SK-N-SH (cell line): Measurements from ENCODE around the gene ENTPD2. TPM values are rescaled to one million over a fixed set of nuclear protein-coding genes. Genes with fewer than 3 reads are reported as not detected.
A peak's percentile ranks its signal among the peaks of the same experiment; 100 is the strongest.

Source experiments
- CTCF ChIA-PET: fragments of 300-600, 350-600 bp; formaldehyde crosslinking; extraction: SDS; loops from one replicate; lab custom pipeline; 2021; lab: Yijun Ruan, JAX
- POLR2A ChIA-PET: fragments of 350-600 bp; sonication (Branson Sonifier 250); formaldehyde crosslinking; extraction: SDS; loops from one replicate; lab custom pipeline; 2020; ENCODE audit warnings: antibody characterized with exemption, inconsistent platforms; lab: Yijun Ruan, JAX
- DNase-seq: peaks from one replicate; pipeline ENCODE4 v3.0.0; 2012
- H2AFZ ChIP-seq: fragments of 200-600 bp; sonication (generic); 2 replicates; pipeline ENCODE4 v1.8.1; 2016; ENCODE audit warnings: antibody characterized with exemption, mild to moderate bottlenecking, low read depth
- H3F3A ChIP-seq: fragments of 200-600 bp; sonication (generic); replicated peaks from 2 replicates; pipeline ENCODE3; 2016; ENCODE audit warnings: antibody characterized with exemption, mild to moderate bottlenecking; ENCODE audit not compliant: insufficient read depth
- H3K27ac ChIP-seq, 2 experiments: fragments of 200-500 bp in 1 of 2; fragments of 200-600 bp in 1 of 2; sonication (Bioruptor generic) in 1 of 2; sonication (generic), shearing (Covaris generic) in 1 of 2; 2 replicates each; pipeline versions ENCODE4 v1.5.1 to v1.6.1; 2014 to 2016; ENCODE audit warnings: low read depth in 2 of 2, inconsistent platforms in 1 of 2, low read length in 1 of 2, mild to moderate bottlenecking in 1 of 2, mixed read lengths in 1 of 2
- H3K27me3 ChIP-seq: fragments of 200-600 bp; sonication (generic), shearing (Covaris generic); 2 replicates; pipeline ENCODE4 v1.6.1; 2016; ENCODE audit warnings: mixed run types; ENCODE audit not compliant: insufficient read depth
- H3K36me3 ChIP-seq, 2 experiments: fragments of 200-500 bp in 1 of 2; fragments of 200-600 bp in 1 of 2; sonication (Bioruptor generic) in 1 of 2; sonication (generic) in 1 of 2; replicated peaks in 1 of 2; 2 replicates each; pipeline versions ENCODE3 to v1.5.1; 2014 to 2016; ENCODE audit warnings: low read length in 1 of 2, mild to moderate bottlenecking in 1 of 2; ENCODE audit not compliant: insufficient read depth in 2 of 2, control insufficient read depth in 1 of 2
- H3K4me1 ChIP-seq, 2 experiments: fragments of 200-500 bp in 1 of 2; fragments of 200-600 bp in 1 of 2; sonication (Bioruptor generic) in 1 of 2; sonication (generic), shearing (Covaris generic) in 1 of 2; 2 replicates each; pipeline versions ENCODE4 v1.5.1 to v1.6.1; 2014 to 2016; ENCODE audit warnings: low read depth in 1 of 2, low read length in 1 of 2, mixed run types in 1 of 2; ENCODE audit not compliant: insufficient read depth in 2 of 2, control insufficient read depth in 1 of 2
- H3K4me2 ChIP-seq: fragments of 200-600 bp; sonication (generic), shearing (Covaris generic); 2 replicates; pipeline ENCODE4 v1.6.1; 2017; ENCODE audit warnings: mixed run types
- H3K4me3 ChIP-seq, 2 experiments: fragments of 200-500 bp in 1 of 2; fragments of 200-600 bp in 1 of 2; sonication (Bioruptor generic) in 1 of 2; sonication (generic), shearing (Covaris generic) in 1 of 2; 2 replicates each; pipeline versions ENCODE4 v1.5.1 to v1.8.1; 2014 to 2016; ENCODE audit warnings: low read depth in 2 of 2, inconsistent platforms in 1 of 2, low read length in 1 of 2, mild to moderate bottlenecking in 1 of 2, mixed read lengths in 1 of 2, moderate library complexity in 1 of 2
- H3K79me2 ChIP-seq: fragments of 200-600 bp; sonication (generic); 2 replicates; pipeline ENCODE4 v1.8.1; 2017; ENCODE audit warnings: mild to moderate bottlenecking; ENCODE audit not compliant: insufficient read depth
- H3K9ac ChIP-seq: fragments of 200-600 bp; sonication (generic); 2 replicates; pipeline ENCODE4 v1.6.1; 2017; ENCODE audit warnings: mixed run types
- H3K9me2 ChIP-seq: fragments of 200-600 bp; sonication (generic); 2 replicates; pipeline ENCODE4 v1.6.1; 2017; ENCODE audit warnings: mixed run types
- H3K9me3 ChIP-seq: fragments of 200-600 bp; sonication (generic); 2 replicates; pipeline ENCODE4 v1.6.1; 2017; ENCODE audit warnings: mixed run types, mild to moderate bottlenecking, moderate library complexity
- H4K20me1 ChIP-seq: fragments of 200-600 bp; sonication (generic); 2 replicates; pipeline ENCODE4 v1.6.1; 2017; ENCODE audit warnings: mild to moderate bottlenecking, mixed run types; ENCODE audit not compliant: insufficient read depth
- CHD2 ChIP-seq: fragments of 150-350 bp; IDR thresholded peaks from 2 replicates; pipeline ENCODE4 v1.6.1; 2018; ENCODE audit warnings: low read length; ENCODE audit not compliant: partially characterized antibody
- FOXJ3 ChIP-seq: sonication (generic); formaldehyde crosslinking; IDR thresholded peaks from 2 replicates; pipeline ENCODE4 v1.5.1; 2020; ENCODE audit warnings: mild to moderate bottlenecking, missing genetic modification reagents
- GABPA ChIP-seq: IDR thresholded peaks from 2 replicates; pipeline ENCODE4 v1.4.0; 2012; ENCODE audit warnings: low read depth, mild to moderate bottlenecking
- GATA2 ChIP-seq: sonication (generic); formaldehyde crosslinking; IDR thresholded peaks from 2 replicates; pipeline ENCODE4 v1.5.0; 2020; ENCODE audit warnings: mild to moderate bottlenecking, missing genetic modification reagents
- MAX ChIP-seq: IDR thresholded peaks from 2 replicates; pipeline ENCODE4 v1.4.0; 2012; ENCODE audit warnings: low read depth
- MEF2A ChIP-seq: IDR thresholded peaks from 2 replicates; pipeline ENCODE4 v1.4.0; 2012; ENCODE audit warnings: low read depth, borderline replicate concordance
- MXI1 ChIP-seq: IDR thresholded peaks from 2 replicates; pipeline ENCODE4 v1.6.1; 2012; ENCODE audit warnings: mild to moderate bottlenecking, low read depth, low read length, improper control_type of control experiment
- NFIC ChIP-seq: IDR thresholded peaks from 2 replicates; pipeline ENCODE4 v1.4.0; 2012; ENCODE audit warnings: borderline replicate concordance
- POLR2AphosphoS5 ChIP-seq: IDR thresholded peaks from 2 replicates; pipeline ENCODE4 v1.6.1; 2012; ENCODE audit warnings: low read depth, low read length
- RCOR1 ChIP-seq: fragments of 150-350 bp; IDR thresholded peaks from 2 replicates; pipeline ENCODE4 v1.6.1; 2017; ENCODE audit warnings: antibody characterized with exemption, low read length
- REST ChIP-seq: IDR thresholded peaks from 2 replicates; pipeline ENCODE4 v1.6.1; 2012; ENCODE audit warnings: mild to moderate bottlenecking, low read depth, low read length, moderate library complexity
- RXRA ChIP-seq: IDR thresholded peaks from 2 replicates; pipeline ENCODE4 v1.4.0; 2012; ENCODE audit warnings: low read depth, mild to moderate bottlenecking, borderline replicate concordance
- SIN3A ChIP-seq: IDR thresholded peaks from 2 replicates; pipeline ENCODE4 v1.6.1; 2012; ENCODE audit warnings: low read depth, mild to moderate bottlenecking, low read length, moderate library complexity, borderline replicate concordance
- TAF1 ChIP-seq: IDR thresholded peaks from 2 replicates; pipeline ENCODE4 v1.6.1; 2012; ENCODE audit warnings: low read depth, mild to moderate bottlenecking, low read length, moderate library complexity, borderline replicate concordance
- TCF12 ChIP-seq: IDR thresholded peaks from 2 replicates; pipeline ENCODE4 v1.4.0; 2012
- USF2 ChIP-seq: fragments of 150-350 bp; IDR thresholded peaks from 2 replicates; pipeline ENCODE4 v1.6.1; 2017; ENCODE audit warnings: antibody characterized with exemption, low read length, low read depth, borderline replicate concordance
- WGBS: methylation state at CpG from one replicate; pipeline ENCODE4 v1.1.6; 2017; ENCODE audit warnings: low lambda C conversion rate; 5-methylcytosine and 5-hydroxymethylcytosine counted together
- polyA plus RNA-seq, 3 experiments: library from polyadenylated mRNA; depleted of rRNA; stranded (reverse); fragments of >200 nt; gene quantifications; 2 replicates each; pipeline ENCODE4 v1.2.3, GENCODE V29; 2012
- TF ChIP-seq, protein P1 (sequence below): IDR thresholded peaks from 2 replicates; pipeline ENCODE4 v1.4.0; 2012; ENCODE audit warnings: low read depth, borderline replicate concordance

ENTPD2 gene
- polyA plus RNA-seq, 1 of the 3 experiments (the other 2 are of a cell fraction): not detected

GRCh38 chr9:137077010-137077747 lies 23.3 kb upstream of the ENTPD2 start, which contains the start of gene UAP1L1:
TSS of gene UAP1L1 (plus strand) at chr9:137077517. CDS start at chr9:137077533, 16 bp downstream.
- Histone ChIP-seq H3K9ac (peak within 1 kb of the TSS; percentile 46; the same call in 1 of the 2 replicates), H3K36me3 (peaks cover 3 to 8% of the 10 kb centered on the region in 2 experiments), H4K20me1 (no peaks in the 10 kb centered on the region), H2AFZ (peak within 1 kb of the TSS; percentile 72; the same call in 1 of the 2 replicates), H3K9me3 (no peaks in the 10 kb centered on the region), H3F3A (peaks cover 7% of the 10 kb centered on the region), H3K4me1 (peaks cover 0 to 11% of the 10 kb centered on the region in 2 experiments; a peak in 1 of 4 replicates), H3K27ac (no peak within 1 kb of the TSS), H3K27me3 (no peaks in the 10 kb centered on the region), H3K4me2 (peak within 1 kb of the TSS; percentile 87), H3K9me2 (no peaks in the 10 kb centered on the region), H3K4me3 (peak within 1 kb of the TSS; percentile 57 to 60), H3K79me2 (no peaks in the 10 kb centered on the region)
- TF ChIP-seq CHD2 (no peak), POLR2AphosphoS5 (0 out of 2 replicates have a peak, but pooled peaks have one; percentile 19), MAX (peak; percentile 13; the same call in 1 of the 2 replicates), MXI1 (peak; percentile 69)
- TF ChIP-seq, protein P1, sequence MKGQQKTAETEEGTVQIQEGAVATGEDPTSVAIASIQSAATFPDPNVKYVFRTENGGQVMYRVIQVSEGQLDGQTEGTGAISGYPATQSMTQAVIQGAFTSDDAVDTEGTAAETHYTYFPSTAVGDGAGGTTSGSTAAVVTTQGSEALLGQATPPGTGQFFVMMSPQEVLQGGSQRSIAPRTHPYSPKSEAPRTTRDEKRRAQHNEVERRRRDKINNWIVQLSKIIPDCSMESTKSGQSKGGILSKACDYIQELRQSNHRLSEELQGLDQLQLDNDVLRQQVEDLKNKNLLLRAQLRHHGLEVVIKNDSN: peak; percentile 55; the same call in 1 of the 2 replicates
- ChIA-PET POLR2A (interaction anchor here (1.3 to 2.6 kb wide), 2 partner anchors 9 to 21 kb away, joined by 3 to 9 read pairs; no protein-coding TSS in a partner anchor), CTCF (interaction anchor here (0.6 to 3.5 kb wide), 13 partner anchors 9 to 162 kb away, joined by 3 to 18 read pairs (median 7); partner anchors contain the start of genes ABCA2, MAN1B1, NPDC1 and TPRN)
- WGBS: 28% methylated on average over 35 of the region's 87 CpGs
- peak; percentile 85 for DNase-seq

GRCh38 chr9:137076636-137077009 lies 22.8 kb upstream of the ENTPD2 start:
- no peak for TF ChIP-seq GABPA
- TF ChIP-seq NFIC: no peak
- no peak for TF ChIP-seq TAF1
- TF ChIP-seq FOXJ3 (CRISPR knock-in tag): no peak
- TF ChIP-seq TCF12: no peak
- no peak for TF ChIP-seq GATA2
- TF ChIP-seq, protein P1: no peak
- no peak for TF ChIP-seq CHD2
- TF ChIP-seq MEF2A: no peak
- no peak for TF ChIP-seq RCOR1
- TF ChIP-seq USF2: no peak
- TF ChIP-seq SIN3A: no peak
- no peak for TF ChIP-seq POLR2AphosphoS5
- no peak for TF ChIP-seq RXRA
- no peak for TF ChIP-seq REST
- peaks cover 3 to 5% of the 10 kb centered on the region in 2 experiments for H3K36me3 ChIP-seq
- no peaks in the 10 kb centered on the region for H3K9me2 ChIP-seq
- H3K4me3 ChIP-seq: peak overlapping the region in 1 of 2 experiments; percentile 27; a peak in 2 of 4 replicates
- no peak overlapping the region for H3K9ac ChIP-seq
- no peaks in the 10 kb centered on the region for H3K9me3 ChIP-seq
- peaks cover 7% of the 10 kb centered on the region for H3F3A ChIP-seq
- peak overlapping the region; percentile 72; the same call in 1 of the 2 replicates for H2AFZ ChIP-seq
- H3K4me1 ChIP-seq: peaks cover 0 to 14% of the 10 kb centered on the region in 2 experiments; a peak in 1 of 4 replicates
- WGBS: 94% methylated on average over 9 of the region's 15 CpGs
- no peak for DNase-seq
- peak overlapping the region; percentile 54; the same call in 1 of the 2 replicates for H3K4me2 ChIP-seq
- no peaks in the 10 kb centered on the region for H3K79me2 ChIP-seq
- no peaks in the 10 kb centered on the region for H4K20me1 ChIP-seq
- no peak overlapping the region for H3K27ac ChIP-seq
- H3K27me3 ChIP-seq: no peaks in the 10 kb centered on the region
- CTCF ChIA-PET: interaction anchor here (1.0 to 3.5 kb wide), 12 partner anchors 8 to 162 kb away, joined by 3 to 18 read pairs (median 8); partner anchors contain the start of genes ABCA2, MAN1B1, NPDC1 and TPRN
- POLR2A ChIA-PET: interaction anchor here (1.3 to 2.6 kb wide), 2 partner anchors 10 to 21 kb away, joined by 3 to 9 read pairs; no protein-coding TSS in a partner anchor
